Neural cell (in vitro differentiated cells): ENCODE results near the gene PECR.

Experiments
- EP300 ChIP-seq: fragments of 450-650 bp; conservative IDR thresholded peaks from 2 replicates; pipeline ENCODE4 v1.6.1; 2014; ENCODE audit warnings: antibody characterized with exemption, mild to moderate bottlenecking, moderate library complexity; ENCODE audit not compliant: poor library complexity, severe bottlenecking
- EZH2 ChIP-seq: fragments of 200-600, 300-800 bp; shearing (Covaris generic), sonication (generic); IDR thresholded peaks from 2 replicates; pipeline ENCODE4 v1.6.1; 2014; ENCODE audit warnings: antibody characterized with exemption, low read length, borderline replicate concordance, mild to moderate bottlenecking; ENCODE audit not compliant: insufficient read depth, poor library complexity, severe bottlenecking
- POLR2AphosphoS5 ChIP-seq: IDR thresholded peaks from 2 replicates; pipeline ENCODE4 v1.6.1; 2012
- RAD21 ChIP-seq: fragments of 450-650 bp; conservative IDR thresholded peaks from 2 replicates; pipeline ENCODE4 v1.6.1; 2014; ENCODE audit warnings: antibody characterized with exemption, mild to moderate bottlenecking, moderate library complexity
- SMC3 ChIP-seq: fragments of 450-650 bp; conservative IDR thresholded peaks from 2 replicates; pipeline ENCODE4 v1.6.1; 2014; ENCODE audit warnings: antibody characterized with exemption, mild to moderate bottlenecking, moderate library complexity; ENCODE audit not compliant: poor library complexity
- TAF1 ChIP-seq: IDR thresholded peaks from 2 replicates; pipeline ENCODE4 v1.6.1; 2012; ENCODE audit warnings: low read depth
- TF ChIP-seq, protein P1 (sequence below): fragments of 450-650 bp; IDR thresholded peaks from 2 replicates; pipeline ENCODE4 v1.5.1; 2014; ENCODE audit warnings: antibody characterized with exemption, mild to moderate bottlenecking, moderate library complexity; ENCODE audit not compliant: poor library complexity, severe bottlenecking

DNA sequence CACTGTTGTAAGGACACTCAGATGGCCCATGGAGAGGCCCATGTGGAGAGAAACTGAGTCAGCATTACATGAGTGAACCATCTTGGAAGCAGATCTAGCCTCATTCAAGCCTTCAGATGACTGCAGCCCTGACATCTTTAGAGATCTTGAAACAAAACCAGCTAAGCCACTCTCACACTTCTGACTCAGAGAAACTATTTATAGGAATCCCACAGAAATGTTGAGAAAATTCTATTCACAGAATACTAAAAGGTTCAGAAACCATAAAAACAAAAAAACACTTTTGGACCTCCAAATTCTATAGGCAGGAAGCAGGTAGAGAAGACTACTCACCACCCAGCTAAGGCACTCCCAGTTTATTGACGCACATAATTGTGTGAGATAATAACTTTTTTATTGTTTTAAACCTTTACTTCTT, 8.8 kb upstream of the PECR start:
- TF ChIP-seq SMC3 (no peak), POLR2AphosphoS5 (no peak), EZH2 (no peak), TAF1 (no peak), RAD21 (no peak), EP300 (no peak)
- TF ChIP-seq, protein P1, sequence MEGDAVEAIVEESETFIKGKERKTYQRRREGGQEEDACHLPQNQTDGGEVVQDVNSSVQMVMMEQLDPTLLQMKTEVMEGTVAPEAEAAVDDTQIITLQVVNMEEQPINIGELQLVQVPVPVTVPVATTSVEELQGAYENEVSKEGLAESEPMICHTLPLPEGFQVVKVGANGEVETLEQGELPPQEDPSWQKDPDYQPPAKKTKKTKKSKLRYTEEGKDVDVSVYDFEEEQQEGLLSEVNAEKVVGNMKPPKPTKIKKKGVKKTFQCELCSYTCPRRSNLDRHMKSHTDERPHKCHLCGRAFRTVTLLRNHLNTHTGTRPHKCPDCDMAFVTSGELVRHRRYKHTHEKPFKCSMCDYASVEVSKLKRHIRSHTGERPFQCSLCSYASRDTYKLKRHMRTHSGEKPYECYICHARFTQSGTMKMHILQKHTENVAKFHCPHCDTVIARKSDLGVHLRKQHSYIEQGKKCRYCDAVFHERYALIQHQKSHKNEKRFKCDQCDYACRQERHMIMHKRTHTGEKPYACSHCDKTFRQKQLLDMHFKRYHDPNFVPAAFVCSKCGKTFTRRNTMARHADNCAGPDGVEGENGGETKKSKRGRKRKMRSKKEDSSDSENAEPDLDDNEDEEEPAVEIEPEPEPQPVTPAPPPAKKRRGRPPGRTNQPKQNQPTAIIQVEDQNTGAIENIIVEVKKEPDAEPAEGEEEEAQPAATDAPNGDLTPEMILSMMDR, result no peak
